NCI-H1105 treated with DMSO at 0.1 percent for 48 hours (cell line): ENCODE results near the gene ALX1.

Experiments
- DNase-seq: peaks from one replicate; lab custom pipeline; 2025; lab: John Stamatoyannopoulos, UW

ALX1 gene

GRCh38 chr12:85301051-85301450 lies 21.0 kb downstream of the ALX1 start:
- no peak for DNase-seq

- no peak for DNase-seq
Measured at GRCh38 chr12:85308374-85308773, 28.4 kb downstream of the ALX1 start.

- DNase-seq, result no peak
Measured at GRCh38 chr12:85309125-85309566, 29.1 kb downstream of the ALX1 start.

DNA sequence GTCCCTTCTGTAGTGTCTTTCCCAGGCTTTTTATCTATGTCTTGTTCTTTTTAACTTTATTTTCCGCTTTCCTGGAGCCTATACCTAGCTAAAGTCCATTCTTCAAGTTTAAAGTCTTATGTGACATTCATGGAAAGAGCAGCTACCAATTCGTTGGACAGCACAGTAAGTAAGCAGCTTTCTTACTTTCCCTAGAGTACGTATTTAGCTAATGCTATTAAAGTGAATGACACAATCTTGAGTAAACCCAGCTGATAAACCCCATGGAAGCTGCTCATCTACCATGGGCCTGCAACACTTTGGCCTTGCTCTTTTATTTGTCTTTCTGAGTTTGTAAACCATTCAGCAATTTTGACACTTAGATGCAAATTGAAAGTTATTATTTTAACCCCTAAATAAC lies 30.0 kb downstream of the ALX1 start:
- DNase-seq, result no peak

DNA sequence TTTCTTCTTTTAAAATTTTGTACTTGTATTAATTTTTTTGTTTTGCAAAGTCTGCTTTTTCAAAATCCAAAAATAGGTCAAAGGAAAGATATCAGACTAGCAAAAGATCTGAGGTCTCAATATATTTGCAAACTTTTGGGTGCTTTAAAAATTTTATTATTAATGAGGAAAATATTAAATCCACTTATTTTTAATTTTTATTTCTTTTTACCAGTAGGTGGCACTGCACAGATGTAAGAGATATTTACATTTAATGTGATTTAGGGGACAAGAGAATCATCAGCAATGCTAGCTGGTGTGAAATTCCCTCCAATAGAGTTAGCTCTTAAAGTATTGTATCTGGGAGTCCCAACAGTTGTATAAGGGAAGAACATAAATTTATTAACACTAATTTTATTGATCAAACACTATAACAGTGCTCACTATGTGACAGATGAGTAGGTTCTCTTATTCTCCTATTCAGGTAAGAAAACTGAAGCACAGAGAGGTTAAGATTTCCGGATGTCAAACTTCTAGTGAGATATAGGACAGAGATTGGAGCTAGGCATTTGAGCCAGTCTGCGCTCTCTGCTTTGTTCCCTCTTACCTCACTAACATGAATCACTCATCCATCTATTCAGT lies 30.5 kb downstream of the ALX1 start:
- peak; percentile 21 for DNase-seq

GRCh38 chr12:85317866-85318636 lies 38.0 kb downstream of the ALX1 start:
- peak; percentile 65 for DNase-seq

GRCh38 chr12:85322715-85323114 lies 42.7 kb downstream of the ALX1 start:
- DNase-seq, result no peak

GRCh38 chr12:85325442-85325841 lies 45.4 kb downstream of the ALX1 start:
- peak; percentile 59 for DNase-seq

GRCh38 chr12:85329913-85330312 lies 49.9 kb downstream of the ALX1 start:
- DNase-seq, result peak; percentile 14

DNA sequence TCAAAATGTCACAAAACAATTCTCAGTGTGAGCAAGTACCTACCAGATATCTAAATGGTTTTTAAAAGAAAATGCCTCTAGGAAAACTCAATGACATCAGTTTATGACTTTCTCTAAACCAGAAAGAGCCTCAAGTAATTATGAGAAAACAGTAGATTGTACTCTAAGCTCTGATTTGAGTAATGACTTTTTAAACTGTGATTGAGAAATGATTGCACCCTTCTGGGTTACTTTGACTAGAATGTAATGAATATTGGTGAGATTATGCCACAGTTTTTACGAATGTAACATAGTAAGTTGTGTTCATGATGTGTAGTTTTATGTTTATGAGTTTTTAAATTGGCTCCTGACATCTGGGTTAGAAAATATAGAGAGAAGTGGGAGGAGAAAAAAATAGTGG lies 68.8 kb downstream of the ALX1 start:
- no peak for DNase-seq

- DNase-seq, result no peak
Measured at GRCh38 chr12:85350356-85350755, 70.3 kb downstream of the ALX1 start.
